Measurements from ENCODE around the gene MAB21L4.

Gene MAB21L4

DNA sequence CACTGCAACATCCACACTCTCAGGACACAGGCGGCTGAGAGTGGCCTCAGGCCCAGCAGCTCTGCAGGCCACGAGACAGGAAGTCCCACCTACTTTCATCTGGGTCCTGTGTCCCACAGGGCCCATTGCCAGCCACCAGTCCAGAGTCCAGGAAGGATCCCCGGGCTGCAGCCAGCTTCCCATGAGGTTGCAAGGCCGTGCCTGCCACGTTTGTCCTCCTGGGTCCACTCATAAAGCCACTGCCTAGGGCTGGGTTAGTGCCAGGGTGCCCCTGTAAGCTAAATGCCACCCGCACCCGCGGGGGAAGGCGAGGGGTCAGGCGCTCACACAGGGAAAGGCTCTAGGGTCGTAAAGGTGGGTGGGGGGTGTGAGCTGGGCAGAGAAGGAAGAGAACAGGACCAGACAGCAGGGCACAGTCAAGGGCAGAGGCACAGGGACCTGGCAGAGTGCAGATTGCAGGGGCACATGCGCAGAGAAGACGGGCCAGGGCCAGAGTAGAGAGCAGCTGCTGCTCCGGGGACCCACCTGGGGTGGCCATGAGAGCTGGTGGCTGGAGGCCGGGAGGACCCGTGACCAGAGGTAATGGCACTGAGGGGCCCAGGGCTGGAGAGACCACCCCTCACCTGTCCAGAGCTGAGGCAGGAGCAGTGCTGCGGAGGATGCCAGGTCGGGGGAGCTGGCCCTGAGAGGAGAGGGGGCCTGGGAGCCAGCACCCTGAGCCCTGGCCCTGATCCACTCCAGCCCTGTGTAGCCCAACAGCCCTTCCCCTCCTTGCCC lies 19.3 kb downstream of the MAB21L4 start:
- no peak for DNase-seq (ENCODE audit: low spot score)

DNA sequence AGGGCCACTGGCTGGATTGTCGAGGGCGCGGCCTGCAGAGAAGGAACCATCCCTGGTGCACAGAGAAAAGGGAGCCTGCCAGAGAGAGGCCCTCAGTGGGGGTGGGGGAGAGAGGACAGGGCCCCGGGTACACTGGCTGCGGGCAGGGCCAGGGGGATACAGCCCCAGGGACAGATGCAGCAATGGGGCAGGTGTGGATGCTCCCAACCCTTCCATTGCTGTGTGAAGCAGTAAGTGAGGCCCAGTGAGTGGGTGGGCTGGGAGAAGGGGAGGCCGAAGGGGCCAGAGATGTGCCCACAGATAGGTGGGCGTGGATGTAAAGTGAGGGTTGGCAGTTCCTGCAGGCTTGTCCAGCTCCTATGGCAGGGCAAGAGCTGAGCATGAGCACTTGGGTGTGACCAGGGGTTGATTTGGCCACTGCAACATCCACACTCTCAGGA lies 19.9 kb downstream of the MAB21L4 start:
- DNase-seq (ENCODE audit: low spot score) = no peak

DNA sequence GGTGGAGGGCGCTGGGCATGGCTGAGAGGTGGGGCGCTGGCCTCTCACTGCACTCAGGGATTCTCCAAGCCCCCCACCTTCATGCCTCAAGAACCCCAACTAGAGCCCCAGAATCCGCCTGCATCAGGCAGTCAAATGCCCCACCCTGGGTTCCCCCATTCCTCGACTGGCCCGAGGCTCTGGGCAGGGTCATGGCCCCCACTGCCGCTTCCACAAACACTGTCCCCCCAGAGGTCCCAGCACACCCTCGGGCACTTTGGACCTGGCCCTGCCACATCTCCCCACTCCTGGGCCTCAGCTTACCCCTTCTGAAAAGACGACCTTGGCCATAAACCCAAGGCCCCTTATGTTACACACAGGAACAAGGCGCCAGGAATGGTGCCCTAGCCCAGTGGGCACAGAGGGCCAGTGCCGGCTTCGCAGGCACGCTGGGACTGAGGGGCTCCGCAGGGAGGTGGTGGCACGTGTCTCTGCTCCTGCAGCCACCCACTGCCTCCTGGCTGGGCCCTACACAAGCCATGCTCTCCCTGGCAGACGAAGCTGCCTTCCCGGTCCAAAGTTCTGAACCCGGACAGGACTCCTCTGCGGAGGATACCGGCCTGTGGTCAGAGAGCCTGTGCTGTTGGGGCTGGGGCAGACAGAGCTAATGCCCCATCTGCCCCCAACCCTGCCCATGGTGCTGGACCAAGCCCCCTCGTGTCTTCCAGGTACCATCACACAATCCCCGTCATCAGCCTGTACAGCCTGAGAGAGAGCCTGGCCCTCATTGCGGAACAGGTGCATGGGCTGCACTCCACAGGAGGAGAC lies 20.5 kb downstream of the MAB21L4 start:
- DNase-seq (ENCODE audit: low spot score) = no peak

DNA sequence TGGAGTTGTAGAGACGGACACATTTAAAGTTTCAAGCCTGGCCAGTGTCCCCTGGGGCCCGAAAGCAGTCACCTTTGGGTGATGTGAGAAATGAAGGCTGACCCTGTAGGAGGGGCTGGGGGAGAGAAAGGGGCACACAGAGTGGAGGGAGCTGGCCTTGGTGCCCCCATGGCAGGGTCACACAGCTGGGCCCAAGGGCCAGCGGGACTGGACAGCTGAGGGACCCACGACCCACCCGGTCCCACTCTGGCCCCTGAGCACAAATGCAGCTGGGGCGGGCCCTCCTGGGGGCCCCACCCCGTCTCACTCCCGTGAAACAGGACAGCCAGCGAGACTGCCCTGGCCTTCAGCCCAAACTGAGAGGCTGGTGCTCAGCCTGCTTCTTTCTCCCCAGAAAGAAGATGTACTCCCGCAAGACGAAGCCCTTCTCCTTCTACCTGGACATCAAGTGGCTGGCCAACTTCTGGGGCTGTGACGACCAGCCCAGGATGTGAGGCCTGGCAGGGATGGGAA lies 21.2 kb downstream of the MAB21L4 start:
- no peak for DNase-seq (ENCODE audit: low spot score)

DNA sequence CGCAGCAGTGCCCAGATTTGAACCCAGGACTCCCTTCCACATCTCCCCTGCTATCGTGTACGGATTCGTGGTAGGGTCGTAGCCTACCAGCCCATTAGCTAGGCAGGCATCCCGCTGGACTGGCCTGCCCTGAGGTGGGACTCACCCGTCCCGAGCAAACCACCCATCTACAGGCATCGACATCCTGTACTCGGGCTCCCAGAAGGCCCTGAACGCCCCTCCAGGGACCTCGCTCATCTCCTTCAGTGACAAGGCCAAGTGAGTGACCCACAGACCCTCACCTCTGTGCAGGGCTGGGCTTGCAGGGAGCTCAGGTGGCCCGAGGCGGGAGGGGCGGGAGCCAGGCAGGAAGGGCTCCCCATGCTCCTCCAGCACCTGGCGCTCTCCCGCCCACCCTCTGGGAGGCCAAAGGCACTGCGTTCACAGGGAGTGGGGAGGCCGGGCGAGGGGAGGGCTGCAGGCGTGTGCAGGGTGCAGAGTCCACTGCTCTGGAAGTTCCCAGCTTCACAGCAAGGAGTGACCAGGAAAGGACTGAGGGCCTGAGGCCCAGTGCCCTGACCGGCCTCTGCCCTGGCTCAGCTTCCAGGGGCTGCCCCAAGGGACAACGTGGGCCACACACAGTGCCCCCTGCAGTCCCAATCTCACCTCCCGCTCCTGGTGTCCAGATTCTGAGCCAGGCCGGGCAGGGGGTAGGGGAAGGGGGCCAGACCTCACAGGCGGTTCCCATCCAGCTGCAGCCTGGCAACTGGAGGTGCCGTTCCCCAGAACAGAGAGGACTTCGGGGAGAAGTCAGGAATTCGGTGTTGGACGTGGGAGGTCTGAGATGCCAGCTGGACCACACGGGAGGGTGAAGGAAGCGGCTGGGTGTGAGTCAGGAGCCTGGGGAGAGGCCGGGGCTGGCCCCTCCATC lies 21.9 kb downstream of the MAB21L4 start:
- DNase-seq (ENCODE audit: low spot score) = no peak

DNA sequence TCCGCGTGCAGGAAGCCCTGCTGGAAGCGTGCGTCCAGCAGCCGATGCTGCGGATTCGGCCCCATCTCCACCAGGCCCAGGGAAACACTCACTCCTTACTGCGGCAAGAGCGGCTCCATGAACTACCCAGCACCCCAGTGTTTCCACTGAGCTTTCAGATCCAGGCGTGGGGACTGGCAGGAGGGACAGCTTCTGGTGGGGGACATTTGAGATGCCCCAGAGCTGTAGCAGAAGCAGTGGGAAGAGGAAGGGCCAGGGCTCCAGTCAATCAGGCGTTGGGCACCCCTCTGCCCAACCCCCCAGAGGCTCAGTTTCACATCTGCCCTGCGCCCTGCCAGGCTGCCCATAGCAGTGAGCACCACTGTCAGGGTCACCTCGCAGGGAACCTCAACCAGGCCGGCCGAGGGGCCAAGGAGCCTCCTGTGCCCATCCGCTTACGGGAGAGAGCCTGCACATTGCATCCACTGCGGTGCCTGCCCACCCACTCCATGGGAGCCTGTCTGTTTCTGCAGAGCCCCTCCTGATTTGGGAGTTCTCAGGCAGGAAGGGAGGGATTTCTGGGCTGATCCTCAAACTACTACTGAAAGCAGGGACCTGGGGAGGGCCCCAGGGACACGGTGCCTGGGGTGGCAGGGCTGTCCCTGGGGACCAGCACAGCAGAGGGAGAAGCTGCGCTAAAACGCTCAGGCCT lies 22.7 kb downstream of the MAB21L4 start:
- DNase-seq (ENCODE audit: low spot score) = no peak

DNA sequence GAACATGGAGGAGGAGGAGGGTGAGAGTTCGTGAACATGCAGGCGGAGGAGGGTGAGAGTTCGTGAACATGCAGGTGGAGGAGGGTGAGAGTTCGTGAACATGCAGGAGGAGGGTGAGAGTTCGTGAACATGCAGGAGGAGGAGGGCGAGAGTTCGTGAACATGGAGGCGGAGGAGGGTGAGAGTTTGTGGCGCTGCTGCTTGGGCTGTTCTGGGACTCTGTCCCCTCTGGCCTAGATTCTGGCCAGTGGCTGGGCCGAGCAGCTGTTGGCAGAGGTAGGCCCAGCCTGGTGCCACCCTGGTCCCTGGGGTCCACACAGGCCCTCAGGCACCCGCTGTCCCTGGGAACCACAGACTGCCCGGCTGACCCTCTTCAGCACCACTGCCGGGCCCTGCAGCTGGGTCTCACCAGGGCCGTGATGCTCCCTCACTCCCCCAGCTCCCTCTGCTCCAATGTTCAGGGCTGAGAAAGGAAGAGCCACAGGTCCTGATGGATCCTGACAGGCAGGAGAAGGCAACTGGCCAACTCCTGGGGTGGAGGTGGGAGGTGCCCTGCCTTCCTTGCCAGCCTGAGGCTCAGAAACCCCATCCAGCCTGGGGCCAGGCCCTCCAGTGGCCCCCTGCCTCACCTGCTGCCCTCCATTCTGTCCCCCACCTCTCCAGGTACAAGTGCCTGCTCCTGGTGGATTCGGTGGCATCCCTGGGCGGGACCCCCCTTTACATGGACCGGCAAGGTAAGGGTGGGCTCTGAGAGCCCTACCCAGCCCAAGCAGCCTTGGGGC lies 23.4 kb downstream of the MAB21L4 start:
- DNase-seq (ENCODE audit: low spot score) = no peak

DNA sequence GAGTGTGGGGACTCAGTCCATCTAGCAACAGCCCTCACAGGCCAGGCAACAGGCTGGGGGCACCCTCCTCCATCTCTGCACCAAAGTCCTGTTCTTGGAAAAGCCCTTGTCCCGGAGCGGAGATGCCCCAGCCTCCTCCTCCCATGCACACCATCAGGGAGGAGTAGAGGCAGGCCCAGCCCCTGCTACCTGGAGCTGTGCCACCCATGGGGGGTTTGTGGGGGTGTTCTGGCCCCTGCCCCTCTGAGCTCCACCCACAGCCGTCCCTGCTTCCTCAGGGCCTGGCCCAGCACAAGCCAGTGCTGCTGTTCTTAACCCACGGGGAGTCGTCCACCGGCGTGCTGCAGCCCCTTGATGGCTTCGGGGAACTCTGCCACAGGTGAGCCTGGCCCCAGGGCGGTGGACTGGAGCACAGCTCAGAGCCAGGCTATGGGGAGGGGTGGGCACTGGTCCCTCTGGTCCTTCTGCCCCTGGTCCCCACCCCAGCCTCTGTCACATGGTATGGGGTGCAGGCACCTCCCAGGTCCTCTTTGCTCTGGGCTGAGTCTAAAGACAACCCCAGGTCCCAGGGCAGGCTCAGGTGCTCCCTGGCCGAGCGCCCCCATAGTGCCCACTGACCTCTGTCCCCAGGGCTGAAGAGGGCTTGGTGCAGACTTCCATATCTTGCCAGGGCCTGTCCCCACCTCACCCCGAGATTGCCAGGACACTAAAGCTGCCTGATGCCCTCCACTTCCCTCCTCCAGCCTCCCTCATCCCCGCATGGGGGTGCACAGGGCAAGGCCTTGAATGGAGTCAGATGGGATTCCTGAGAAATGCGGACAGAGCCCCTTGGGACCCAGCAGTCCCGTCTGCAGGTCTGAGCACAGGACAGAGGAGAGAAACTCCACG lies 24.6 kb downstream of the MAB21L4 start:
- no peak for DNase-seq (ENCODE audit: low spot score)

DNA sequence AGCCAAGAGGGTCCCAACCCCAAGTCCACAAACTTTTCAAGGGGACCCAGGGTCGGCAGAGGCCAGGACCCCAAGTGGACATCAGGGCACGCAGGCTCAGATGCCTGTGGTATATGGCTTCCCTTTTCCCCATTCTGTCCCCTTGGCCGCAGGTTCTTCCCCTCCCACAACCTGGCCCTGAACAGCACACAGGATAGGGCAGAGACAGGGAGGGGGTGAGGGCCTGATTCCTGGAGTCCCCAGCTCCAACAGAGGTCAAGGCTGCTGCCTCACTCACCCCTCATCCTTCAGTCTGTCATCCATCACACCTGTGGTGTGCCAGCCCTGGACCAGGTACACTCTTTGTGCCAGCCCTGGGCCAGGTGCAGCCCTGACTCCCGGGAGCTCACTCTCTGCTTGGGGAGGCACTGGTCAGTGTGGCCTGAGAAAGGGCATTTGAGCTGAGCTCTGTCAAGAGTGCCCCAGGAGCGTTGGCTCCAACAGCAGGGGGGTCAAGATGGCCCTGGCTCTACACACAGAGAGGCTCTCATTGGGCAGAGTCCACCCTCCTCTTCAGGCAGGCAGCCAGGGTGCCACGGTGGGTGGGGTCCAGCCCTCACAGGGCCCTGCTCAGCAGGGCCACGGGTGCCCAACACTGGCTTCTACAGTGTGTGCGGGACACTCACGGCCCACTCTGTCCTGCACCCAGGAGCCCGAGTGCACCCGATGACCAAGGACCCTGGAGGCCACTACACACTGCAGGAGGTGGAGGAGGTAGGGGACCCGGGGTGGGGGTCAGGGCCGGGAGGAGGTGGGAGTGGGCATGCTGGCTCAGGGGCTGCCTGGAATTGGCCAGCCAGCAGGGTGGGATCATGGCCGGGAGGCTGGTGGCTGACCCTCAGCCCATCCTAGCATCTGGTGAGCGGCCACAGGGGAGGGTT lies 25.7 kb downstream of the MAB21L4 start:
- no peak for DNase-seq (ENCODE audit: low spot score)

DNA sequence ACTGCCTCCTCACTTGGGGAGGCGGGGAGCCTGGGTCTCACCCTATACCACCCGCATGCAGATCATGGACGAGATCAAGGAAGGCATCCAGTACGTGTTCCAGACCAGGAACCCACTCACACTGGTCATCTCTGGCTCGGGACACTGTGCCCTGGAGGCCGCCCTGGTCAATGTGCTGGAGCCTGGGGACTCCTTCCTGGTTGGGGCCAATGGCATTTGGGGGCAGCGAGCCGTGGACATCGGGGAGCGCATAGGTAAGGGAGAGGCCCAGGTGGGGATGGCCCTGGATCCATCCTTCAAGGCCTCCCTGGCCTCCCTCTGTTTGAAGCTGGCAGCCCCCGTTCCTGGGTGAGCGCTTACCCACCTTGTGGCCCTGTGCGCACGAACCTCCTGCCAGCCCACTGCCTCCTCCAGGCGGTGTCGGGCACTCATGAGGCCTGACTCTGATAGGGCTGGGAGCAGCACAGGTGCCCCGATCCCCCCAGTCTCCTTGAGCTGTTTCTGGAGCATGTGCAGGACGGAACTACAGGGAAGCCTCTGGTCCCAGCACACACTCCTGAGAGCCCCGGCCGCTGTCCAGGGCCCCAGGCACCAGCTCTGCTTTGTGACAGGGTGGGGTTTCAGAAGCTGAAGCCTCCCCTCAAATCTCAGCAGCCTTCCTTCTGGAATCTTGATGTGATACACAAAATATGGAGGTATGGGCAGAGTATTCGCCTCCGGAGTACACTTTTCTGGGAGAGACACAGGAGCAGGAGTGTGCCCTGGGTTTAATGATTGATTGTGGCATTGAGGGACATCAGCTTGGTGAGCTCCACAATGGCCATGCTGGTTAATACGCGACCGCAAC lies 26.6 kb downstream of the MAB21L4 start:
- DNase-seq (ENCODE audit: low spot score) = no peak

DNA sequence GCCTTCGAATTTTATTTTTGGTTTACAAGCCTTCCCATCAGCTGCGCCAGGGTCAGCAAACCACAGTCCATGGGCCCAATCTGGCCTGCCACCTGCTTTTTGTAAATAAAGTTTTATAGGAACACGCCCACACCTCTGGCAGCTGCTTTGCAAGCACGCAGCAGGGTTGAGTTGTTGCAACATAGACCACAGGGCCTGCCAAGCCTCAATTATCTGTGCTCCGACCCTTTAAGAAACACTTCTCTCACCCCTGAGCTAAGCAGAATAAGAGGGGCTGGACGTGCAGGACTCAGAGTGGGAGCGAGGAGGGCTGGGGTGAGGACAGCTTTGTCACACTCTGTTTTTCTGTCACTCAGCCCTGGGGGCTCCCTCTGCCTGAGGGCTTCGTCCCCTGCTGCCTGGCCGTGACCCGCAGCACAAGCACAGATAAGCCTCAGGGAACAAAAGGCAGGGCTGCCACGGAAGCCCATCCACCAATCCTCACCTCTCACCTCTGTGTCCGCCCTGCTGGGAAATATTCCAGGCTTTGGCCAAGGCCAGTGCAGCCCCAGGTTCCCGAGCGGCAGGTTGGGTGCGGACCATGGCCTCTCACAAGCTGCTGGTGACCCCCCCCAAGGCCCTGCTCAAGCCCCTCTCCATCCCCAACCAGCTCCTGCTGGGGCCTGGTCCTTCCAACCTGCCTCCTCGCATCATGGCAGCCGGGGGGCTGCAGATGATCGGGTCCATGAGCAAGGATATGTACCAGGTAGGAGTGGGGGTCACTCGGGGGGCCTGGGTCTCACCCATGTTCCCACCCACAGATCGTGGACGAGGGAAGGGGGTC lies 27.5 kb downstream of the MAB21L4 start, which contains the start of gene AGXT:
AGXT (plus strand) TSS at position 539 of the 823 bp plus-strand sequence; CDS start at position 581, 42 bp downstream.
- no peak for DNase-seq (ENCODE audit: low spot score)

DNA sequence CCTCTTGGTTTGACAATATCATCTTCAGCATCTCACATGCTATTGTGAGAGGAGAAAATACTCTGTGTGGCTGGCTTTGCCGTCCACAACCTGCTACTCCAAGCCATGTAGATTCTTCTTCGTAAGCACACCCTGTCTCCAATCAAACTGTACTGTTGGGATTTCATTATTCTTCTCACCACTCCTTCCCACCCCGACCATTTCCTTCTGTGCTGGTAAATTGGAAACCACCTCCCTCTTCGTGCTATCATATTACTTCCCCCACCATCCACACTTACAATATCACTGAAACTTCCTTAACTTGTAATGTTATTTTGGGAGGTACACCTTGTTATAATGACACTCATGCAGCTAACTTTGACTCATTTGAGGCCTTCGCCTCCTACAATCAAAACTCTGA lies 30.6 kb downstream of the MAB21L4 start:
- no peak for DNase-seq (ENCODE audit: low spot score)

DNA sequence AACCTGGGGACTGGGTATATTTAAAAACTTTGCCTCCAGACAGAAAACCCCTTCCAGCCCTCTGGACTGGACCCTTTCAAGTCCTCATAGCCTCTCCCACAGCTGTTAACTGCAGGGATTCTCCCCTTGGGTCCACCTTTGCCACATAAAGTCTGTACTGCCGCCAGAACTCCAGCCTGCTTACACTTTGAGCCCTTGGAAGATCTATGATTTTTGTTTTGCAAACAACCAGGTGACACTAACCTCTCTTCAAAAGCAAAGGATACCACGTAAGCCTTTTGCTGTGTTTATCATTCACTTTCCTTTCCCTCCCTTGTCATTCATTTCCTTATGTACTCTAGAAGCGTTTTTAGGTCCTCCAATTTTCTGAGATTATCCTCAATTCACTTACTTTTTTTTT lies 31.5 kb downstream of the MAB21L4 start:
- no peak for DNase-seq (ENCODE audit: low spot score)

DNA sequence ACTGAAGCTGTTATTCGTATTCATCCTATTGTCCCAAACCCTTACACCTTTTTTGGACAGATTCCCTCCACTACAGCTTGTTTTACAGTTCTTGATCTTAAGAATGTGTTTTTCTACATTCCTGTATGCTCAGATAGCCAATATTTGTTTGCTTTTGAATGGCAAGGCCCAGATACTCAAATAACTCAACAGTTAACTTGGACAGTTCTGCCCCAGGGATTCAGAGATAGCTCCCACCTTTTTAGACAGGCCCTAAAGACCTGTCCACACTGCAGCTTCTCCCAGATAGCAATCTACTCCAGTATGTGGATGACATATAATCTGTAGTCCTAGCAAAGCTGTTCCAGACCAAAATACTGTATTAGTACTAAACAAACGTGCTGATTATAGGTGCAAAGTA lies 34.4 kb downstream of the MAB21L4 start:
- no peak for DNase-seq (ENCODE audit: low spot score)

DNA sequence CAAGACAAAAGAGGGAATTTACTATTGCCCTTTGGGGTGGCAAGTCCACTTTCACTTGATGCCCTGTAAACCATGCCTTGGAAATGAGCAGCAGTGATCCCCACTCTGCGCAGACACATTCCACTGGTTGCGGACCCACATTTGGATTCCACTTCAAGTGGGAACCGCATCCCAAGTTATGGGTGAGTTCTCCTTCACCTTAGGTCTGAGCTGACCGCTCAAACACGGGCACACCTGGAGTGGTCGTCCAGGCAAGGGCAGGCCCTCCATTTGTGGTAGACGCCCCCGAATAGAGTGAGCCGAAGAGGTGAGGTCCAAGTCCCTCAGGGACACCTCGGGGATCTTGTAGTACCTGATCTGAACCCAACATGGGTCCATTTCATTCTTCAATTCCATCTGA lies 37.1 kb downstream of the MAB21L4 start:
- no peak for DNase-seq (ENCODE audit: low spot score)

DNA sequence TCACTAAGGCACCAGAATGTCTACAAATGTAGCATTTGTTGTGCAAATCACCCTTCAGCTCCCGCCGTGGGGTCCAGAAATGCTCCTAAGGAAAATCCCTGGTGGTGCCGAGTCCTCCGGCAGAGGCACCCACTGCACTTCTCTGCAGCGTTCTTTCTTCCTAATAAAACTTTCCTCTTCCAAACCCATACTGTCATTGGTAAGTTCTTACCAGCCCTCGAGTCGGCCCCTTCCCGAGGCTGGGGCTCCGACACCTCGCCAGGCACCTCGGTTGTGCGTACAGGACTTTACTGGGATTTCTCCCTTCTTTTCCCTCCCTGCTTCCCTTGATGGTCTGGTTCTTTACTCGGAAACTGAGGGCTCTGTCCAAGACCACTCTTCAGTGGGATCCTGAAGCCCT lies 37.6 kb downstream of the MAB21L4 start:
- no peak for DNase-seq (ENCODE audit: low spot score)
